Activated gamma-delta T cell treated with Interleukin-2 at 50 U/mL for 16 hours (primary cell): ENCODE measurements around the gene MYH10.
"Not testable (repeated sequence)": the region's sequence is repeated elsewhere in the genome, so short reads cannot be mapped to it uniquely, and the experiment has no call there.

ENCODE experiments used
- DNase-seq: peaks from one replicate; pipeline ENCODE4 v3.0.0-alpha.2; 2020

Gene MYH10

GRCh38 chr17:8542599-8543502 lies 87.7 kb downstream of the MYH10 start:
- DNase-seq = no peak

GRCh38 chr17:8539976-8540375 lies 90.5 kb downstream of the MYH10 start:
- DNase-seq = not testable (repeated sequence)

DNA sequence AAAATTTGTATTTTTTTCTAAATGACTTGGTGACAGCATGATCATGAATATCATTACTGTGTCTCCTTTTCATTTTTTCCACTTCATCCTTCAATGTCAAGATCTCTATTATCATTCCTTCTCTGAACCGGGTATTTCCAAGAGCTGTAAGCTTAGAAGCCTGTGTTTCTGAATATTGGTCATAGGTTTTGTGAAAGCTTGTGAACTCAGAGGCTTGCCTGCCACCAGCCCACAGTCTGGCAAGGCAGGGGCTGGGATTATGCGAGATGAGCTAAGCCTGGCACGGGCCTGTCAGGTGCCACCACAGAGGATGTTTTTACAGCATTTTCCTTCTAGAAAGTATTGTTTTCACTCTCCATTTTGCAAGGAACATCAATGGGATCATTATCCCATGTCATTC lies 92.8 kb downstream of the MYH10 start:
- no peak for DNase-seq

GRCh38 chr17:8534498-8535188 lies 95.9 kb downstream of the MYH10 start:
- DNase-seq = no peak

- no peak for DNase-seq
Measured at GRCh38 chr17:8532021-8532420, 98.5 kb downstream of the MYH10 start.

- no peak for DNase-seq
Measured at GRCh38 chr17:8522577-8522976, 107.9 kb downstream of the MYH10 start.

GRCh38 chr17:8520981-8521380 lies 109.5 kb downstream of the MYH10 start:
- no peak for DNase-seq

DNA sequence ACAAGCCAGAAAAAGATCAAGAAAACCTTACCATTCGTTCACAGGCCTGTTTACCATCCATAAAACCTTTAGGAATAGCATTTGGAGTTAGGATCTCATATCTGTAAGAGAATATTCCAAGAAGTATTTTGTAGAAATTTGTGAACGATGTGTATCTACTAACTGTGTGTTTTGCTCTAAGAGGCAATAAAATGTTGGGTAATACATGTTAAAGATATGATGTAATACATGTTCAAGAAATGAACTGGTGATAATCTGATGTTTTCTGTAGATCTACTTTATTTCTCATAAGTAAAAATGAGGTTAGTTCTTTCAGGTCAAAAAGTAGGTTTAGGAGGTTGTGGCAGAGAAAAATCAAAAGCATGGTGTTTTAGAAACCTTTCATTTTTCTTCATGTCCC lies 111.7 kb downstream of the MYH10 start:
- DNase-seq = no peak

DNA sequence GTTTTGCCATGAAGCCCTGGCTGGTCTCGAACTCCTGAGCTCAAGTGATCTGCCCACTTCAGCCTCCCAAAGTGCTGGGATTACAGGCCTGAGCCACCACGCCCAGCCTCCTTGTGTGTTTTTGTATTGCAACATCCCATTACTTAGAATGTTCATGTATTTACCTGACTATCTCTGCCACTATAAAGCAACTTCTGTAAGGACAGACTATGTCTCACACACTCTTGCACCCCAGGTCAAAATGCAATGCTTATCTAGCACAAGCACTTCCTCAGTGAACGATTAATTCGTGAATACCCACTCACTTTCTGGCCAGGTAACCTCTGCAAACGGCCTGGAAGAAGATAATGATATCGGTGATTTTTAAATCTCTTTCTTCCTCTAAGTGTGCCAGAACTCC lies 112.2 kb downstream of the MYH10 start:
- no peak for DNase-seq

DNA sequence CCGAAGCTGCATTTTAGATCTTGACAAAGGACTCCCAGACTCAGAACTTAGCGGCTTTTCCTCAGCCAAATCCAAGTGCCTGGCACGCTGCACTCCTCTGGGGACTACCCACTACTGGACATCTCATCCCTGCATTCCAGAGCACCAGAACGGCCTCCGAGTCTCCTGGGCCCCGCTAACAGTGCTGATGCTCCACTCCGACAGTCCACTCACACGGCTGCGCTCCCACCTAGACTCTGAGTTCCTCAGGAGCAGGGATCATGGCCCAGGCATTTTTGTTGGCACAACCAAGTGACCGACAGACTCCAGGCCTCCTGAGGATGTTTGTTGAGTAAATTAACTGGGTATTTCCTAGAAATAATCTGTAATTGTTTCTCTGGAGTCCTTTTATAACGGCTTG lies 115.7 kb downstream of the MYH10 start:
- no peak for DNase-seq

DNA sequence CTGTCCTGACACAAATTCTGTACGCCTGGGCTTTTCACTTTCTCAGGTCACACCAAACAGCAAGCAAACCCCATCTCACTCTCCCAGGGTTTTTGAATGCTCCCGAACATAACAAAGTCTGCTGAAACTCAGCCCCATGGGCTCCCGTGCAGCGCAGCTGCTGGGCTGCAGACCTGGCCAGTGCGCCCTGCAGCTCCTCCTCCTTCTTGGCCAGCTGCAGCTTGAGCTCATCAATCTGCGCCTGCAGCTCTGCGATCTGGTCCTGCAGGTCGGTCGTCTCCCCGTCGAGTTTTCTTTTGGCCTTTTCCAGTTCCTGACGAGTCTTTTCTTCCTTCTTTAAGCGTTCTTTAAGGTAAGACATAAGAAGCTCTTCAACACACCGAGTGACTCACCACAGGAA lies 124.4 kb downstream of the MYH10 start:
- no peak for DNase-seq

DNA sequence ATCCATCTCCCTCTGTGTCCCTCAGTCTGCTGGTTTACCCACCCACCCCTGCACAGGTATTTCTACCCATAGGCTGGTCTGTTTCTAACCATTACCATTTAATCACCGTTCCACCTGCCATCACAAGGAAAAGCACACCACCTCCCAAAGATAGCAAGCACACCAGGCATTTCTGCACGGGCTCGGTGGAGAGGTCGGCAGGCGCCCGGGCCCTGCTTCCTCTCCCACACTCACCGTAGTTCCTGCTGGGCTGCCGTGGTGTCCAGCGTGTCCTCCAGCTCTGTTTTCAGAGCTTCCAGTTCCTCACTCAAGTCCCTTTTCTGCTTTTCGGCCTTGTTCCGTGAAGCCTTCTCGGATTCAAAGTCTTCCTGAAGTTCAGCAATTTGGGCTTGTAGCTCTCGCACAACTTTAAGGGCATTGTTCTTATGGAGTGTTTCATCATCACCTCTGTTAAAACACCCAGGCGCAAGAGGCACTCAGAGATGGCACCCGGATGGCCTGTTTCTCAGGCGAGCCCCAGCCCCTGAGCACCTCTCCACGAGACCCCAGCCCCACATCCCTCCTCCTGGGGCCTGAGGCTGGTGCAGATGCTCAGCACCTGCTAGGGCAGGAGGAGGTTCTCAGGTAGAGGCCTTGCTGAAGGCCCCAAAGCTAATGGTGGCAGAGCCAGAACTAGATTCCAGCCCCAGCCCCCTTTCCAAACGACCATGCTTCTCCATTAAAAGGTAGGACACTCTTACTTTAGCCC lies 125.9 kb downstream of the MYH10 start:
- no peak for DNase-seq

DNA sequence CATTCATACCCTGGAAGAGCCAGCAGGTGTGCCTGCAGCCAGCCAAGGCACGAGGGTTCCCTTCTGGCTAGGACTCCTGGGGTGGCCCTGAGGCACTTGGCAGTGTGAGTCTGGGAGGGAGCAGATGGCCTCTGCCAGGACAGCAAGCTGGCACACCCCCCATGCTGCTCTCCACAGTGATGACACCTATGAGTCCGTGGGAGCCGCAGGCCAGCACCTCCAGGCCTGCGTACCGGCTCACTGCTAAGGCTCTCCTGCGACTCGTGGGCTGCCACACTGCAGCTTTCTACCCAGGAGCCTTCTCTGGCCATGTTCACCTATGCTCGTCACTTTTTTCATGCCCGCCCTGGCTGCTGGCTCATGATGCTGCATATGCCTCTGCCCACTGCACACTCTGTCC lies 126.7 kb downstream of the MYH10 start:
- DNase-seq = no peak

DNA sequence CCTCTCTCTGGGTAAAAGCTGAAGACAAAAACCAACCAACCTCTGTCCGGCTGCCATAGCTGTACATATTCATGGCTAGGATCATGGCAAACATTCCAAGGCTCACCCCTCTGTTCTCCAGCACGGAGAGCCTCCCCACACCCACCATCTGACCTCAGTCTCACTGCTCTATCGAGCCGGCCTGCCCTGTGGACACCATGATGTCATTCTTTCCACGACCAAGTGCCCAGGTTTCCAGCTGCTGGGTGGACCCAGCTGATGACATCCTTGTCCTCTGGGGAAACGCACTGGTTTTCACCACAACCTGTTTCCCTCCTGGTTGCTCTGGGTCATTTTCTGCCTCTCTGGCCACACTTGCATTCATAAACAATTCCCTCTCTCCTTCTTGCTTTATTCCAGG lies 127.2 kb downstream of the MYH10 start:
- no peak for DNase-seq

DNA sequence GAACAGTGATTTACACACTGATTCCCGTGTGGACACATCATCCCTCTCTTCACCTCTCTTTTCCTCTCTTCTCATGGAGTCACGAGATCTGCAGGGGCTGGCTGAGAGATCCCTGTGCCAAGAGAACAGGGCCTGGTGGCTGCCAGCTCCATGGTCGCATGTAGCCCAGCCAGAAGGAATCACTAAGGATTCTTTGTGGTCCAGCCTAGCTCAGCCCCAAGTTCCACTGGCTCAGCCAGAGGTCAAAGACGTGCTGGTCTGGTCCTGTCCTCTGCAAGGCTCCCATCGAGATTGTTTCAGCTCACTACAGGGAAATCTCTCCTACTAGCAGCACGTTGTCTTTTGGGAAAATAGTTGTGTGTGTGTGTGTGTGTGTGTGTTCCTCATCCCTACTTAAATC lies 128.4 kb downstream of the MYH10 start:
- DNase-seq = no peak

DNA sequence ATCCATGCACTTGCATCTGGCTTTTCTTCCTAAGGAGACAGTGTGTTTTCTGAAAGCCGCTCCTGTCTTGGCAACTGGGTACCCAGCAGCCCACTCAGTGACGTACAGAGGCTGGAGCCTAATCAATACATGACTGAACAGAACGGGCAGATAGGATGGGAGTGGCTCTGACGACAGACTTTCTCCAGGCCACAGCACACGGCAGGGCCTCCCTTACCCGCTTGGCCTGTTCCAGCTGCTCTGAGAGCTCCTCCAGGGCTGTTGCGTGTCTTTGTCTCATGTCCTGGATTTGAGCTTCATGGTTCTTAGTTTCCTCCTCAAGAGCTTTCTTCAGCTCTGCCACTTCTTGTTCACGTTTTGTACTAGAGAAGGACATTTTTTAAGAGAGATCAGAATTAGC lies 129.9 kb downstream of the MYH10 start:
- DNase-seq = no peak

DNA sequence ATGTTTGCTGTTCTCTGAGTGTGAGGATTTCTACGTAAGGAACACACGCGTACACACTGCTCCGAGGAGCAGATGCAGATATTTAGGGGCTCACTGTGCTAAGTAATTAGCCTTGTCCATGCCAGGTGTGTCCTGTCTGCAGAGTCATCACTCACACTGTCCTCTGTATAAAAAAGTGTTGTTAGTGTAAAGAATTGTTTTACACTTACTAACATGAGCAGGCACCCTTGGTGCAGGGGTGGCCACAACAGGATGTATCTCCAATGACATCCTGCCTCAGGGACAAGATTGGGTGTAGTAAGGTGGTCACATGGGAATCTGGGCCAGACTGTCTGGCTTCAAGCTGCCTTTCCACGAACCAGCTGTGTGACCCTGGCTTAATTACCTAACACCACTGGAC lies 130.9 kb downstream of the MYH10 start:
- no peak for DNase-seq

DNA sequence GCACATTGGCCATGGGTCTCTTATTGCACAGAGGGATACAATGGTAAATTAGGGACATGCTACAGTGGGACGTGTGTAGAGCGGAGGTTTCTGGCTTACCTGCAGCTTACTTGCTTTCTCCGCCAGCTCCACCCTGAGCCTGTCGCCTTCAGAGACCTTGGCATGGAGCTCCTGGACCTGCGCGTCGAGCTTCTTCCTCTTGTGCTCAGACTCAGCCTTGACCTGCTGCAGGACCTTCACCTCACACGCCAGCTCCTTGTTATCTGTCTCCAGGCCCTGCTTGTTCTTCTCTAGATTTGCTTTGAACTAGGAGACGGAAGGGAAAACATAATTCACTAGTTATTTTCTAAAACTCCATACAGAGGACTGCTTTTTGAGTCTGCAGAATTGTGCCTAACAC lies 131.4 kb downstream of the MYH10 start:
- no peak for DNase-seq

- DNase-seq = no peak
Measured at GRCh38 chr17:8496081-8496480, 134.4 kb downstream of the MYH10 start.

DNA sequence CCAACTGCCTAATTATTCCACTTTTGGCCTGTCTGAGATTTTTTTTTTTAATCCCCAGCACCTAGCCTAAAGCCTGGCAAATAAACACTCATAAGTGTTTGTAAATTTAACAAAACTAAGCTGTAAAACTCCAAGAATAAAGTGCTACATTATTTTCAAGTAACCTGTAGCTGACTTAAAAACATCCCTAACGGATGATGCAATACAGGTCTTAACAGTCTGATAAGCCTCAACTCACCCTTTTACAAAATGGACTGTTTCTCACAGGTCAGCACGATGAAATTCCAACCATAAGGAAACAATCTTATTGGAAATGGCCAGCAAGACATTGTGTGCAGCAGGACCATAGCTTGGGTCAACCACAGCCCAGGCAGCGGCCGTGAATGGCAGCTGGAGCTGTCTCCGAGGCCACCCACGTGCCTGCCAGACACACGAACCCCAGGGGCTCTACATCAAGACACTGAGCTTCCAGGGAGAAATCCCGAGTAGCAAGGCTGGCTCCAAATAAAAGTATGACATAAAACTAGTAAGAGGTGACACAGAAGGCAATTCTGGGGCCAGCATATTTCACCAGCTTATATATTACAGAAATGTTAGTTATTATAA lies 135.9 kb downstream of the MYH10 start:
- no peak for DNase-seq

DNA sequence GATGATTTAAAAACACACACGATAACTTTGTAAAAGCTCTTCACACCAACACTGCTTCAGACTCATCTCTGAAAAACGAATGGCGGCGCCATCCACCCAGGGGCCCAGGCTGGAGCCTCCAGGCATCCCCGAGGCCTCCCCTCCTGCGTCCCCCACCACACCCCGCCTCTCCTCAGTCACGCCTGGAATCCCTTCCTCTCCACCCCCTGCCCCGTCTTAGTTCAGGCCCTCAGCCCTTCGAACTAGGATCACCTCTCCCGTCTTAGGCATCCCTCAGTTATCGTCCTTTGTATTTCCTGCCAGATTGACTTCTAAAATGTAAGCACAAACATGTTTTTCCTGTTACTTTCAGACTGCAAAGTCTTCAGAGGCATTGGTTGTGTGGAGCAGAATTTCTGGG lies 136.5 kb downstream of the MYH10 start:
- DNase-seq = no peak

DNA sequence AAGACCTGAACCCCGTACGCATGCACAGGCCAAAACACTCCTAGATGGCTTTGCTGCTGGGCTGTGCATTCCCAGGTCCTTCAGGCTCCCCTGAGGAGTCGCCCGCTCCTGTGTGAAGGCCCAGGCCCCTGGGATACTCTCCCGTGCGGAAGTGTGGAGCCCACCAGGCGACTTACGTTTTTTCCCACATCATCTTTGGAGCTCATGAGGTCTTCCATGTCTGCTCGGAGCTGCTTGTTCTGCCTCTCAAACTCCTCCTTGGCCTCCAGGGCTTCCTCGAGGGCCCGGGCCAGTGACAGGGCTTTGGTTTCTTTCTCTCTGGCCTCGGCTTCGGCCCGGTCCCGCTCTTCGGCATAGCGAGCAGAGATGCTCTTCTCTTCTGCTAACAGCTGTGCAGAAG lies 138.4 kb downstream of the MYH10 start:
- DNase-seq = no peak
